K562 (cell line): ENCODE results near the gene AHI1. TPM values are rescaled to one million over a fixed set of nuclear protein-coding genes. Genes with fewer than 3 reads are reported as not detected.

Source experiments
- AFF4 ChIP-seq: sonication (generic); formaldehyde crosslinking; IDR thresholded peaks from 2 replicates; pipeline ENCODE4 v1.8.0; 2023; ENCODE audit warnings: mild to moderate bottlenecking, missing genetic modification reagents
- ATF6 ChIP-seq: sonication (generic); formaldehyde crosslinking; IDR thresholded peaks from 2 replicates; pipeline ENCODE4 v1.4.0; 2020; ENCODE audit warnings: mild to moderate bottlenecking, missing genetic modification reagents
- BCOR ChIP-seq: fragments of 450-650 bp; IDR thresholded peaks from 2 replicates; pipeline ENCODE4 v1.6.1; 2016
- CHAMP1 ChIP-seq: fragments of 450-650 bp; IDR thresholded peaks from 2 replicates; pipeline ENCODE4 v1.6.1; 2016; ENCODE audit warnings: mild to moderate bottlenecking
- EGR1 ChIP-seq: fragments of 450-650 bp; conservative IDR thresholded peaks from 2 replicates; pipeline ENCODE4 v1.6.1; 2017; ENCODE audit warnings: mild to moderate bottlenecking
- ETS2 ChIP-seq: IDR thresholded peaks from 2 replicates; pipeline ENCODE4 v1.6.1; 2016; ENCODE audit warnings: borderline replicate concordance, missing genetic modification characterization, mild to moderate bottlenecking, moderate library complexity, missing compliant biosample characterization; ENCODE audit not compliant: poor library complexity, severe bottlenecking
- ETV6 ChIP-seq, 3 experiments: fragments of 150-350 bp in 1 of 3; sonication (generic) in 1 of 3; formaldehyde crosslinking in 1 of 3; IDR thresholded peaks; 2 replicates each; pipeline versions ENCODE4 v1.6.1 to v1.8.0; 2014 to 2022; ENCODE audit warnings: borderline replicate concordance in 2 of 3, low read depth in 2 of 3, antibody characterized with exemption in 1 of 3, low read length in 1 of 3, mild to moderate bottlenecking in 1 of 3, missing genetic modification reagents in 1 of 3
- FUS ChIP-seq: fragments of 200-400 bp; formaldehyde crosslinking; optimal IDR thresholded peaks from 2 replicates; pipeline ENCODE3; 2017; ENCODE audit warnings: low read depth, low read length
- HDGF ChIP-seq: fragments of 450-650 bp; IDR thresholded peaks from 2 replicates; pipeline ENCODE4 v1.6.1; 2016
- MEF2A ChIP-seq: IDR thresholded peaks from 2 replicates; pipeline ENCODE4 v1.6.1; 2011; ENCODE audit warnings: low read depth, mild to moderate bottlenecking, low read length, moderate library complexity; ENCODE audit not compliant: control insufficient read depth
- SMAD4 ChIP-seq: fragments of 250-450 bp; sonication (Bioruptor Pico); conservative IDR thresholded peaks from 2 replicates; pipeline ENCODE4 v1.8.0; 2021; ENCODE audit warnings: inconsistent platforms, mild to moderate bottlenecking, moderate library complexity
- ZNF134 ChIP-seq: fragments of 250-450 bp; sonication (Bioruptor Pico); conservative IDR thresholded peaks from 2 replicates; pipeline ENCODE4 v1.4.0; 2020
- ZNF224 ChIP-seq: sonication (generic); formaldehyde crosslinking; IDR thresholded peaks from 2 replicates; pipeline ENCODE4 v1.8.0; 2022; ENCODE audit warnings: mild to moderate bottlenecking, missing genetic modification reagents
- ZNF395 ChIP-seq: fragments of 200-800 bp; sonication (Bioruptor generic); IDR thresholded peaks from 2 replicates; pipeline ENCODE4 v1.6.1; 2017; ENCODE audit warnings: missing genetic modification characterization, missing compliant biosample characterization
- ZNF41 ChIP-seq: fragments of 250-450 bp; sonication (Bioruptor Pico); conservative IDR thresholded peaks from 2 replicates; pipeline ENCODE4 v1.4.0; 2020; ENCODE audit warnings: mild to moderate bottlenecking
- ZNF655 ChIP-seq: fragments of 250-450 bp; sonication (Bioruptor Pico); IDR thresholded peaks from 2 replicates; pipeline ENCODE4 v1.5.0; 2021
- ZNF76 ChIP-seq: fragments of 250-450 bp; sonication (Bioruptor Pico); IDR thresholded peaks from 2 replicates; pipeline ENCODE4 v1.4.0; 2020; ENCODE audit warnings: mild to moderate bottlenecking, moderate library complexity, borderline replicate concordance
- polyA plus RNA-seq, 8 experiments: library from polyadenylated mRNA; depleted of rRNA in 4 of 8; stranded (reverse) in 5 of 8; unstranded in 3 of 8; fragments of >200 nt; fragmentation: Nextera tagmentation in 2 of 8; fragmentation: Illumina TruSeq in 1 of 8; extraction: Ambion mirVana in 2 of 8; extraction: Trizol in 1 of 8; gene quantifications; 2 replicates each; pipeline versions ENCODE4 v1.2.1 to v1.2.3, GENCODE V29; 2011 to 2014; ENCODE audit warnings: inconsistent platforms in 1 of 8, missing spikeins in 1 of 8
- total RNA-seq, 7 experiments: library from RNA; depleted of rRNA in 6 of 7; stranded (reverse); fragments of >200 nt in 6 of 7; fragmentation: Illumina TruSeq in 2 of 7; extraction: Trizol in 2 of 7; gene quantifications; 2 replicates each; pipeline versions ENCODE4 v1.2.1 to v1.2.3, GENCODE V29; 2011 to 2021; ENCODE audit warnings: low replicate concordance in 1 of 7

The AHI1 gene
- total and polyA plus RNA-seq, 9 of the 15 experiments (the other 6 are each of a cell fraction or from before 2014, with no cell fraction given) = 24.7 to 54.9 (median 32.2) TPM

DNA sequence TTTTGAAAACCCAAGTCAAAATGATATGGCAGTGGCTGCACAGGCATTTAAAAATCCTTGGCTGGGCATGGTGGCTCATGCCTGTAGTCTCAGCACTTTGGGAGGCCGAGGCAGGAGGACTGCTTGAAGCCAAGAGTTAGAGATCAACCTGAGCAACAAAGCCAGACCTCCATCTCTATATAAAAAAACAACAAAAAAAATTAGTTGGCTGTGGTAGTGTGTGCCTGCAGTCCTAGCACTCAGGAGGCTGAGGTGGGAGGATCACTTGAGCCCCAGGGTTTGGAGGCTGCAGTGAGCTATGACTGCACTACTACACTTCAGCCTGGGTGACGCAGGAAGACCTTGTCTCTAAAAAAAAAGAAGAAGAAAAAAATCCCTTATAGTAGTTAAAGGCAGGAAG is 173.6 kb downstream of the AHI1 start (continued):
- TF ChIP-seq ETV6 (IDR thresholded peaks at IDR 0.05; ENCODE audit: borderline replicate concordance in 1 of 2, low read depth in 2 of 2, low read length in 1 of 2) (no peak), ETV6 (CRISPR knock-in tag; IDR thresholded peaks at IDR 0.05; ENCODE audit: borderline replicate concordance) (no peak), ATF6 (CRISPR knock-in tag) (no peak), EGR1 (no peak), MEF2A (no peak), ZNF655 (CRISPR knock-in tag) (no peak), ZNF134 (no peak), CHAMP1 (peak; percentile 36; the same call in 1 of the 2 replicates), ZNF224 (no peak), SMAD4 (peak; percentile 3; the same call in 1 of the 2 replicates), FUS (no peak), ETS2 (tag) (no peak), BCOR (peak; percentile 55), ZNF41 (peak; percentile 57; the same call in 1 of the 2 replicates), ZNF395 (no peak), HDGF (0 out of 2 replicates have a peak, but pooled peaks have one; percentile 31), AFF4 (CRISPR knock-in tag) (no peak), ZNF76 (CRISPR knock-in tag) (0 out of 2 replicates have a peak, but pooled peaks have one; percentile 33)
